ENCODE measurements around the gene ZNF319.
A peak's percentile ranks its signal among the peaks of the same experiment; 100 is the strongest.
"Not testable (repeated sequence)": the region's sequence is repeated elsewhere in the genome, so short reads cannot be mapped to it uniquely, and the experiment has no call there.

Gene ZNF319

GRCh38 chr16:58016840-58017446 is 16.5 kb upstream of the ZNF319 start:
- CTCF ChIA-PET, result no interaction called here
- TF ChIP-seq, protein P1, sequence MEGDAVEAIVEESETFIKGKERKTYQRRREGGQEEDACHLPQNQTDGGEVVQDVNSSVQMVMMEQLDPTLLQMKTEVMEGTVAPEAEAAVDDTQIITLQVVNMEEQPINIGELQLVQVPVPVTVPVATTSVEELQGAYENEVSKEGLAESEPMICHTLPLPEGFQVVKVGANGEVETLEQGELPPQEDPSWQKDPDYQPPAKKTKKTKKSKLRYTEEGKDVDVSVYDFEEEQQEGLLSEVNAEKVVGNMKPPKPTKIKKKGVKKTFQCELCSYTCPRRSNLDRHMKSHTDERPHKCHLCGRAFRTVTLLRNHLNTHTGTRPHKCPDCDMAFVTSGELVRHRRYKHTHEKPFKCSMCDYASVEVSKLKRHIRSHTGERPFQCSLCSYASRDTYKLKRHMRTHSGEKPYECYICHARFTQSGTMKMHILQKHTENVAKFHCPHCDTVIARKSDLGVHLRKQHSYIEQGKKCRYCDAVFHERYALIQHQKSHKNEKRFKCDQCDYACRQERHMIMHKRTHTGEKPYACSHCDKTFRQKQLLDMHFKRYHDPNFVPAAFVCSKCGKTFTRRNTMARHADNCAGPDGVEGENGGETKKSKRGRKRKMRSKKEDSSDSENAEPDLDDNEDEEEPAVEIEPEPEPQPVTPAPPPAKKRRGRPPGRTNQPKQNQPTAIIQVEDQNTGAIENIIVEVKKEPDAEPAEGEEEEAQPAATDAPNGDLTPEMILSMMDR (conservative IDR thresholded peaks at IDR 0.05; ENCODE audit: low read depth), result no peak
- no peak for DNase-seq (ENCODE audit: low spot score)
- POLR2A ChIA-PET (ENCODE audit: low non-redundant PET), result no interaction called here
- no peak overlapping the region; the same call in 1 of the 2 replicates for H3K27ac ChIP-seq

DNA sequence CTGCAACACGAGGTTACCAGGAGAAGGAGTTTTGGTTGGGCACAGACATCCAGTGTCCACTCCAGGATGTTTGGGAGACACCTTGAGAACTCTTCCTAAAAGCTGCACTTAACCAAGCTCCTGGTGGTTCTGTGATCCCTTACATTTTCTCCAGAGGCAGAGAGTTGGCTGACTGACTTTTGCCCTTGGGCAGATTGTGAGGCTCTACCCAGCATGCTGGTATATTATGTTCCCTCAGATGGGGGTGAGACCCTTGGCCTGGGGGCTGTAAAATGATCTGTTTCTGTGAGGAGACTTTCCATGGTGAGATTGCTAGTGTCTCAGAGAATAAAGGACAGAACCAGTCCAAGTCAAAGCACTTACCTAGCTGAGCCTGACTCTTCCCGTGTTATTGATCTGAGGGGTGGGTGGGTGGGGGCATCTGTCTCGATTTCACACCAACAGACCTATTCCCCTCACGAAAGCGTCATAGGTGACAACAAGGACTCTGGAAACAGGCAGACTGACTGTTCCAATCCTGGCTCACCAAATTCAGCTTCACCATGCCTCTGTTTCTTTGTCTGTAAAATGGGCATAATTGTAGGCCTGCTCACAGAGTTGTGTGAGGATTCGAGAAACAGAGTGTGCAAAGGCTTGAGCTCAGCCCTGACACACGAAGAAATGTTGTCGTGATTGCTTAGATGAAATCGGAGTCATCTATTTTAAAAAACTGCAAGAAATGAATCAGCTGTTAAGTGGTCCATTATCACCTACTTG is 12.9 kb upstream of the ZNF319 start:
- ChIA-PET POLR2A (ENCODE audit: low non-redundant PET) (no interaction called here), CTCF (interaction anchor here (0.6 to 1.1 kb wide), 4 partner anchors 13 to 707 kb away, joined by 3 to 6 read pairs (median 4); partner anchors contain the start of gene MMP15)
- H3K27ac ChIP-seq, result no peak overlapping the region
- TF ChIP-seq, protein P1 (conservative IDR thresholded peaks at IDR 0.05; ENCODE audit: low read depth), result no peak
- no peak for DNase-seq (ENCODE audit: low spot score)

GRCh38 chr16:58012481-58012880 is 12.0 kb upstream of the ZNF319 start:
- POLR2A ChIA-PET (ENCODE audit: low non-redundant PET), result no interaction called here
- CTCF ChIA-PET, result no interaction called here
- H3K27ac ChIP-seq, result no peak overlapping the region
- no peak for DNase-seq (ENCODE audit: low spot score)
- TF ChIP-seq, protein P1 (conservative IDR thresholded peaks at IDR 0.05; ENCODE audit: low read depth), result no peak

- TF ChIP-seq, protein P1 (conservative IDR thresholded peaks at IDR 0.05; ENCODE audit: low read depth), result no peak
- POLR2A ChIA-PET (ENCODE audit: low non-redundant PET), result no interaction called here
- no peak overlapping the region for H3K27ac ChIP-seq
- no peak for DNase-seq (ENCODE audit: low spot score)
- CTCF ChIA-PET, result no interaction called here
Observed at GRCh38 chr16:58011652-58012051, 11.2 kb upstream of the ZNF319 start.

DNA sequence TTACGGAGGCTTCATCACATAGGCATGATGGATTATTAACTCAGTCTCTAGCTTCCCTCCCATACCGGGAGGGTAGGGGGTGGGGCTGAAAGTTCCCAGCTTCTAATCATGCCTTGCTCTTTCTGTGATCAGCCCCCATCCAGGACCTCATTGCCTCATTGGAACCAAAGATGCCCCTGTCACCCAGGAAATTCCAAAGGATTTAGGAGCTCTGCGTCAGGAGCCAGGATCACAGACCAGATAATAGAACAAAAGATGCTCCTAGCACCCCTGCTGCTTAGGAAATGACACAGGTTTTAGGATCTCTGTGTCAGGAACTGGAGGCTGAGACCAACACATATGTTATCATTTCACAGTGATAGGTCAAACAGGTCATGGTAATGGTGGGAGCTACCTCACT is 10.4 kb upstream of the ZNF319 start:
- no peak for DNase-seq (ENCODE audit: low spot score)
- CTCF ChIA-PET, result interaction anchor here (0.7 kb wide), 1 partner anchor 10 kb away, joined by 4 read pairs; the partner anchor contains the start of gene USB1
- TF ChIP-seq, protein P1 (conservative IDR thresholded peaks at IDR 0.05; ENCODE audit: low read depth), result no peak
- no peak overlapping the region for H3K27ac ChIP-seq
- POLR2A ChIA-PET (ENCODE audit: low non-redundant PET), result no interaction called here

GRCh38 chr16:58009856-58010416 is 9.5 kb upstream of the ZNF319 start:
- no peak overlapping the region for H3K27ac ChIP-seq
- TF ChIP-seq, protein P1 (conservative IDR thresholded peaks at IDR 0.05; ENCODE audit: low read depth), result no peak
- ChIA-PET CTCF (interaction anchor here (0.6 kb wide), 1 partner anchor 163 kb away, joined by 4 read pairs; no protein-coding TSS in a partner anchor), POLR2A (ENCODE audit: low non-redundant PET) (no interaction called here)
- DNase-seq (ENCODE audit: low spot score), result no peak

- CTCF ChIA-PET, result interaction anchor here (0.6 to 1.4 kb wide), 8 partner anchors 11 to 258 kb away, joined by 3 to 6 read pairs (median 3); no protein-coding TSS in a partner anchor
- POLR2A ChIA-PET (ENCODE audit: low non-redundant PET); DNase-seq (ENCODE audit: low spot score): not testable (repeated sequence)
- peak overlapping the region; percentile 59 for H3K27ac ChIP-seq
Observed at GRCh38 chr16:58004736-58005135, 4.3 kb upstream of the ZNF319 start.
